ENCODE data around the gene LNX1. TPM values are rescaled to one million over a fixed set of nuclear protein-coding genes. Genes with fewer than 3 reads are reported as not detected.

Gene LNX1
- total and polyA plus RNA-seq, 2 of the 8 experiments (the other 6 are each of a cell fraction or from before 2014, with no cell fraction given): 2.7 to 3.8 TPM

DNA sequence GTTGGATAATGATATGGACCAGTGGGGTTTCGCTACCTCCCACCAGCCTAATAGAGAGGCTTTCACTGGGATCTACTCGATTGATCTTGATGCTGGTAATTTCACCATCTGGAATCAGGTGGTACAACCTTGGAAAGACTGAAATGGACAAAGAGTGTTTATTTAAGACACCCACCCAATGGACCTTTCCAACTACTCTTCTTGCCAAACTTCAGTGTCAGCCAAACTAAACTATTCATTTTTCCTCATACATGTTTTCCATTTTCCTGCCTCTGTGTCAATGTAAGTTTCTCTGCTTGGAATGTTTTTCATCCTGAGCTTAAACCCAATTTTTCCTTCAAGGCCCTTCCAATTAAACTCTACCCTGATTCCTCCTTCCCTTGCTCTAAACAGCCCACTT is 92.6 kb downstream of the LNX1 start:
- peaks cover 0 to 2% of the 10 kb centered on the region in 2 experiments for H4K20me1 ChIP-seq (replicated peaks in 1 of 2; ENCODE audit: control insufficient read depth in 1 of 2, insufficient read depth in 2 of 2, low read length in 2 of 2)
- 95% methylated on average over 2 of the region's 2 CpGs; no CpG with 5 or more reads in 1 of the 2 experiments for WGBS, 2 experiments (ENCODE audit: extremely low coverage in 1 of 2, insufficient coverage in 1 of 2, insufficient read length in 1 of 2, insufficient replicate concordance in 2 of 2, low coverage in 1 of 2, low lambda C conversion rate in 2 of 2, missing lambda C conversion rate in 1 of 2)
- no peak for DNase-seq (ENCODE audit: low read depth in 1 of 2, low spot score in 2 of 2)
- no peak overlapping the region for H3K23ac ChIP-seq (ENCODE audit: insufficient read length)
- no peak overlapping the region for H2BK12ac ChIP-seq (ENCODE audit: low read depth, low read length)
- H3K9me3 ChIP-seq (ENCODE audit: insufficient read depth in 2 of 2, low read depth in 1 of 2, low read length in 1 of 2): no peaks in the 10 kb centered on the region
- no peak overlapping the region for H2BK120ac ChIP-seq (replicated peaks; ENCODE audit: low read depth, low read length)
- H3K4me2 ChIP-seq (ENCODE audit: insufficient read depth in 1 of 2, low read depth in 2 of 2, low read length in 2 of 2): no peak overlapping the region
- no peak overlapping the region for H3K27ac ChIP-seq (ENCODE audit: low read depth, low read length)
- no peak overlapping the region for H3K56ac ChIP-seq (replicated peaks; ENCODE audit: insufficient read length, low read depth, low read length)
- no peak overlapping the region for H3K18ac ChIP-seq (ENCODE audit: extremely low read depth, low read length)
- H3K23me2 ChIP-seq (ENCODE audit: low read depth, low read length): no peaks in the 10 kb centered on the region
- no peak overlapping the region for H2BK5ac ChIP-seq (ENCODE audit: low read depth, low read length)
- no peak overlapping the region for H2AK5ac ChIP-seq (ENCODE audit: low read depth, low read length)
- H3K36me3 ChIP-seq (ENCODE audit: control insufficient read depth in 2 of 4, insufficient read depth in 4 of 4, low read length in 3 of 4): no peaks in the 10 kb centered on the region
- H3K9ac ChIP-seq (replicated peaks in 1 of 4; ENCODE audit: extremely low read depth in 1 of 4, low read depth in 3 of 4, low read length in 3 of 4): no peak overlapping the region
- no peak overlapping the region for H3K14ac ChIP-seq (ENCODE audit: insufficient read length)
- no peaks in the 10 kb centered on the region for H3K79me2 ChIP-seq (ENCODE audit: control insufficient read depth in 1 of 2, insufficient read depth in 2 of 2, low read length in 2 of 2)
- no peaks in the 10 kb centered on the region for H3K27me3 ChIP-seq (replicated peaks in 1 of 4; ENCODE audit: control insufficient read depth in 3 of 4, extremely low read depth in 1 of 4, insufficient read depth in 3 of 4, low read length in 3 of 4)
- H4K91ac ChIP-seq (replicated peaks; ENCODE audit: insufficient read length, low read length): no peak overlapping the region
- no peaks in the 10 kb centered on the region for H3K79me1 ChIP-seq (ENCODE audit: low read depth, low read length)
- no peak overlapping the region for H2AFZ ChIP-seq (ENCODE audit: low read length)
- peaks cover 0 to 7% (median 3%) of the 10 kb centered on the region in 4 experiments; a peak in 5 of 7 replicates for H3K4me1 ChIP-seq (replicated peaks in 1 of 4; ENCODE audit: control insufficient read depth in 3 of 4, insufficient read depth in 4 of 4, low read length in 3 of 4)
- no peak overlapping the region for H3K4me3 ChIP-seq (ENCODE audit: extremely low read depth in 1 of 4, insufficient read depth in 2 of 4, low read depth in 3 of 4, low read length in 4 of 4)
- no peak overlapping the region for H4K5ac ChIP-seq (ENCODE audit: insufficient read length, low read depth, low read length)
- H4K8ac ChIP-seq (ENCODE audit: extremely low read depth, insufficient read depth, low read length): no peak overlapping the region
- H2BK20ac ChIP-seq (ENCODE audit: low read length): no peak overlapping the region
- H2BK15ac ChIP-seq (ENCODE audit: low read length): no peak overlapping the region
- no peak for FAIRE-seq
- no peak overlapping the region for H3K4ac ChIP-seq (replicated peaks; ENCODE audit: insufficient read length, low read depth, low read length)
- ChIA-PET CTCF (ENCODE audit: partially characterized antibody) (interaction anchor here (0.7 to 1.7 kb wide), 5 partner anchors 8 to 207 kb away, joined by 3 to 7 read pairs (median 3); no protein-coding TSS in a partner anchor), POLR2A (ENCODE audit: partially characterized antibody) (no interaction called here)
- TF ChIP-seq, protein P1, sequence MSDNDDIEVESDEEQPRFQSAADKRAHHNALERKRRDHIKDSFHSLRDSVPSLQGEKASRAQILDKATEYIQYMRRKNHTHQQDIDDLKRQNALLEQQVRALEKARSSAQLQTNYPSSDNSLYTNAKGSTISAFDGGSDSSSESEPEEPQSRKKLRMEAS (IDR thresholded peaks at IDR 0.05): no peak
- TF ChIP-seq TAF1 (IDR thresholded peaks at IDR 0.05; ENCODE audit: low read depth, low read length) (no peak), CREB1 (IDR thresholded peaks at IDR 0.05) (no peak), SP4 (IDR thresholded peaks at IDR 0.05; ENCODE audit: low read length) (no peak), SIX5 (IDR thresholded peaks at IDR 0.05; ENCODE audit: low read depth, low read length) (no peak), TBP (IDR thresholded peaks at IDR 0.05; ENCODE audit: low read depth, low read length) (no peak), KDM1A (IDR thresholded peaks at IDR 0.05; ENCODE audit: borderline replicate concordance, low read length) (no peak), POU5F1 (IDR thresholded peaks at IDR 0.05; ENCODE audit: low read depth, low read length) (no peak), CHD2 (IDR thresholded peaks at IDR 0.05; ENCODE audit: low read length) (no peak), SP2 (IDR thresholded peaks at IDR 0.05; ENCODE audit: low read length) (no peak), HDAC2 (IDR thresholded peaks at IDR 0.05; ENCODE audit: borderline replicate concordance in 1 of 2, low read depth in 2 of 2, low read length in 2 of 2) (no peak)

All from H1 (cell line).